IMR-90 (cell line): Measurements from ENCODE around the gene TAF1D. TPM values are rescaled to one million over a fixed set of nuclear protein-coding genes. Genes with fewer than 3 reads are reported as not detected.

Experiments
- ATAC-seq: fragments of 200-7000 bp; cut with Tn5 transposase; 2 replicates; pipeline ENCODE4 v1.9.1; 2020; ENCODE audit warnings: low read depth, mild to moderate bottlenecking, moderate library complexity
- BruUV-seq: library from RNA; stranded (reverse); fragments of 400-500 nt; replicated peaks from 2 replicates; lab custom pipeline; 2021; lab: Mats Ljungman, UMichigan
- CTCF ChIA-PET: fragments of 300-600 bp; formaldehyde crosslinking; extraction: SDS; loops from one replicate; lab custom pipeline; 2021; ENCODE audit warnings: antibody characterized with exemption; lab: Yijun Ruan, JAX
- POLR2A ChIA-PET: fragments of 300-600 bp; sonication (Branson Sonifier 250); formaldehyde crosslinking; loops from one replicate; lab custom pipeline; 2022; ENCODE audit warnings: antibody characterized with exemption; ENCODE audit not compliant: unreplicated experiment; lab: Charles Lee
- DNase-seq: peaks from one replicate; pipeline ENCODE4 v3.0.0; 2013
- H2AFZ ChIP-seq: replicated peaks from 2 replicates; pipeline ENCODE3; 2013; ENCODE audit warnings: low read length, mild to moderate bottlenecking; ENCODE audit not compliant: poor library complexity
- H2AK5ac ChIP-seq: 2 replicates; pipeline ENCODE4 v1.6.1; 2013; ENCODE audit warnings: low read depth, low read length, inconsistent platforms
- H2AK9ac ChIP-seq: replicated peaks from 2 replicates; pipeline ENCODE3; 2013; ENCODE audit warnings: mild to moderate bottlenecking, low read depth, low read length, moderate library complexity; ENCODE audit not compliant: poor library complexity
- H2BK120ac ChIP-seq: 2 replicates; pipeline ENCODE4 v1.6.1; 2013; ENCODE audit warnings: low read depth, low read length, inconsistent platforms
- H2BK15ac ChIP-seq: 3 replicates; pipeline ENCODE4 v1.6.1; 2013; ENCODE audit warnings: low read depth, low read length, inconsistent platforms
- H2BK20ac ChIP-seq: 2 replicates; pipeline ENCODE4 v1.6.1; 2013; ENCODE audit warnings: low read depth, mild to moderate bottlenecking, inconsistent platforms, low read length, moderate library complexity
- H2BK5ac ChIP-seq: 2 replicates; pipeline ENCODE4 v1.6.1; 2013; ENCODE audit warnings: mild to moderate bottlenecking, low read depth, low read length, inconsistent platforms; ENCODE audit not compliant: poor library complexity, severe bottlenecking
- H3K14ac ChIP-seq: replicated peaks from 2 replicates; pipeline ENCODE4 v1.6.1; 2013; ENCODE audit warnings: low read depth, low read length, inconsistent platforms
- H3K18ac ChIP-seq: 2 replicates; pipeline ENCODE4 v1.6.1; 2013; ENCODE audit warnings: low read depth, low read length, control low read depth
- H3K23ac ChIP-seq: 2 replicates; pipeline ENCODE4 v1.6.1; 2013; ENCODE audit warnings: low read depth, low read length, inconsistent platforms
- H3K27ac ChIP-seq: 2 replicates; pipeline ENCODE4 v1.5.1; 2013; ENCODE audit warnings: mild to moderate bottlenecking, control low read depth, low read length; ENCODE audit not compliant: insufficient read depth
- H3K27me3 ChIP-seq: 2 replicates; pipeline ENCODE4 v1.6.1; 2013; ENCODE audit warnings: low read length; ENCODE audit not compliant: control insufficient read depth, insufficient read depth
- H3K36me3 ChIP-seq: 2 replicates; pipeline ENCODE4 v1.6.1; 2013; ENCODE audit warnings: low read length, mixed read lengths; ENCODE audit not compliant: control insufficient read depth, insufficient read depth
- H3K4ac ChIP-seq: 2 replicates; pipeline ENCODE4 v1.6.1; 2013; ENCODE audit warnings: low read depth, low read length, inconsistent platforms
- H3K4me1 ChIP-seq: 2 replicates; pipeline ENCODE4 v1.6.1; 2013; ENCODE audit warnings: low read length, mixed read lengths; ENCODE audit not compliant: control insufficient read depth, insufficient read depth
- H3K4me2 ChIP-seq: 2 replicates; pipeline ENCODE4 v1.6.1; 2013; ENCODE audit warnings: low read depth, mild to moderate bottlenecking, control low read depth, low read length, moderate library complexity
- H3K4me3 ChIP-seq: 2 replicates; pipeline ENCODE4 v1.5.1; 2013; ENCODE audit warnings: low read depth, mild to moderate bottlenecking, control low read depth, low read length, moderate library complexity; ENCODE audit not compliant: insufficient read depth
- H3K56ac ChIP-seq: 2 replicates; pipeline ENCODE4 v1.6.1; 2013; ENCODE audit warnings: low read length, inconsistent platforms; ENCODE audit not compliant: insufficient read depth; ENCODE audit errors: extremely low read depth
- H3K79me1 ChIP-seq, 2 experiments: 2 replicates each; pipeline ENCODE4 v1.6.1; 2013; ENCODE audit warnings: low read length in 2 of 2, inconsistent platforms in 1 of 2, low read depth in 1 of 2
- H3K9ac ChIP-seq: 2 replicates; pipeline ENCODE4 v1.6.1; 2013; ENCODE audit warnings: low read depth, low read length, control low read depth
- H3K9me1 ChIP-seq: 2 replicates; pipeline ENCODE4 v1.6.1; 2013; ENCODE audit warnings: low read length, inconsistent platforms; ENCODE audit not compliant: insufficient read depth
- H3K9me3 ChIP-seq: 2 replicates; pipeline ENCODE4 v1.6.1; 2013; ENCODE audit warnings: low read length; ENCODE audit not compliant: control insufficient read depth, insufficient read depth
- H4K20me1 ChIP-seq: 2 replicates; pipeline ENCODE4 v1.6.1; 2013; ENCODE audit warnings: low read length, inconsistent platforms; ENCODE audit not compliant: insufficient read depth
- H4K5ac ChIP-seq: 2 replicates; pipeline ENCODE4 v1.6.1; 2013; ENCODE audit warnings: mild to moderate bottlenecking, low read depth, low read length, control low read depth
- H4K8ac ChIP-seq, 2 experiments: 2 replicates each; pipeline ENCODE4 v1.6.1; 2013; ENCODE audit warnings: low read depth in 2 of 2, low read length in 2 of 2, control low read depth in 1 of 2, inconsistent platforms in 1 of 2
- H4K91ac ChIP-seq: 2 replicates; pipeline ENCODE4 v1.6.1; 2013; ENCODE audit warnings: low read depth, low read length, inconsistent platforms; ENCODE audit not compliant: insufficient read depth
- BHLHE40 ChIP-seq: fragments of 150-350 bp; IDR thresholded peaks from 2 replicates; pipeline ENCODE4 v1.6.1; 2016; ENCODE audit warnings: mild to moderate bottlenecking, low read depth, low read length
- CEBPB ChIP-seq: IDR thresholded peaks from 2 replicates; pipeline ENCODE4 v1.6.1; 2012; ENCODE audit warnings: low read depth, low read length, improper control_type of control experiment
- CHD1 ChIP-seq: IDR thresholded peaks from 2 replicates; pipeline ENCODE4 v1.6.1; 2012; ENCODE audit warnings: low read depth, low read length, improper control_type of control experiment
- ELK1 ChIP-seq: fragments of 150-350 bp; IDR thresholded peaks from 2 replicates; pipeline ENCODE4 v1.6.1; 2016; ENCODE audit warnings: low read depth, mild to moderate bottlenecking, low read length, moderate library complexity, borderline replicate concordance
- FOS ChIP-seq: fragments of 150-350 bp; IDR thresholded peaks from 2 replicates; pipeline ENCODE4 v1.6.1; 2016; ENCODE audit warnings: low read depth, low read length
- MAFK ChIP-seq: IDR thresholded peaks from 2 replicates; pipeline ENCODE4 v1.6.1; 2012; ENCODE audit warnings: low read depth, low read length, improper control_type of control experiment
- MAZ ChIP-seq: IDR thresholded peaks from 2 replicates; pipeline ENCODE4 v1.6.1; 2012; ENCODE audit warnings: low read depth, mild to moderate bottlenecking, low read length, improper control_type of control experiment, moderate library complexity, borderline replicate concordance
- MXI1 ChIP-seq: IDR thresholded peaks from 2 replicates; pipeline ENCODE4 v1.6.1; 2012; ENCODE audit warnings: low read depth, mild to moderate bottlenecking, low read length, moderate library complexity, borderline replicate concordance
- NFE2L2 ChIP-seq: fragments of 150-350 bp; IDR thresholded peaks from 2 replicates; pipeline ENCODE4 v1.6.1; 2016; ENCODE audit warnings: low read depth, mild to moderate bottlenecking, low read length
- POLR2A ChIP-seq: IDR thresholded peaks from 2 replicates; pipeline ENCODE4 v1.6.1; 2012; ENCODE audit warnings: mild to moderate bottlenecking, low read depth, low read length
- RAD21 ChIP-seq: IDR thresholded peaks from 2 replicates; pipeline ENCODE4 v1.6.1; 2012; ENCODE audit warnings: low read length, improper control_type of control experiment
- RCOR1 ChIP-seq: IDR thresholded peaks from 2 replicates; pipeline ENCODE4 v1.6.1; 2012; ENCODE audit warnings: mild to moderate bottlenecking, low read length, improper control_type of control experiment; ENCODE audit not compliant: insufficient replicate concordance
- RFX5 ChIP-seq: IDR thresholded peaks from 2 replicates; pipeline ENCODE4 v1.8.0; 2012; ENCODE audit warnings: low read depth, mild to moderate bottlenecking, low read length, moderate library complexity
- SMC3 ChIP-seq: fragments of 150-350 bp; IDR thresholded peaks from 2 replicates; pipeline ENCODE4 v1.6.1; 2016; ENCODE audit warnings: low read depth, mild to moderate bottlenecking, antibody characterized with exemption, low read length, moderate library complexity
- WGBS, 2 experiments: methylation state at CpG; one replicate each; pipeline versions ENCODE4 v1.1.5 to v1.1.7; 2013; ENCODE audit warnings: missing lambda C conversion rate in 2 of 2; ENCODE audit not compliant: insufficient read length in 1 of 2; ENCODE audit errors: extremely low coverage in 2 of 2; 5-methylcytosine and 5-hydroxymethylcytosine counted together
- dilution Hi-C: fragments of 300-500 bp; cut with HindIII; formaldehyde crosslinking; loops from one replicate; pipeline ENCODE4 v1.14.3; 2018; ENCODE audit warnings: low sequenced_read_pairs; ENCODE audit not compliant: unreplicated experiment
- in situ Hi-C: fragments of 300-500 bp; cut with MboI; formaldehyde crosslinking; loops from 3 replicates; pipeline ENCODE4 v1.14.3; 2019; ENCODE audit warnings: low sequenced_read_pairs, inconsistent platforms, mixed read lengths
- intact Hi-C: fragments of 100-400 bp; cut with micrococcal nuclease; formaldehyde crosslinking; loops from 2 replicates; pipeline ENCODE4 v1.10.0; 2022
- polyA plus RNA-seq, 3 experiments: library from polyadenylated mRNA; depleted of rRNA; stranded (reverse); fragments of >200 nt; gene quantifications; 2 replicates each; pipeline ENCODE4 v1.2.3, GENCODE V29; 2012; ENCODE audit warnings: low replicate concordance in 1 of 3
- total RNA-seq: library from RNA; depleted of rRNA; stranded (reverse); fragments of >200 nt; gene quantifications from 2 replicates; pipeline ENCODE4 v1.2.3, GENCODE V29; 2012
- TF ChIP-seq, protein P1 (sequence below): conservative IDR thresholded peaks from 2 replicates; pipeline ENCODE4 v1.5.1; 2012; ENCODE audit warnings: mild to moderate bottlenecking, low read depth, low read length, improper control_type of control experiment
- TF ChIP-seq, protein P2 (sequence below): fragments of 150-350 bp; IDR thresholded peaks from 2 replicates; pipeline ENCODE4 v1.6.1; 2017; ENCODE audit warnings: mild to moderate bottlenecking, antibody characterized with exemption, low read length, low read depth

Gene TAF1D
- total and polyA plus RNA-seq, 2 of the 4 experiments (the other 2 are of a cell fraction): 56.8 to 133 TPM

- intact Hi-C loops: no loop called here
Measured at GRCh38 chr11:93735627-93736026, 5.7 kb downstream of the TAF1D start.

More at GRCh38 chr11:93735627-93736026, 5.7 kb downstream of the TAF1D start:
- no peaks in the 10 kb centered on the region; the same call in 1 of the 2 replicates for H3K9me1 ChIP-seq
- H4K8ac ChIP-seq: no peak overlapping the region
- TF ChIP-seq NFE2L2 (no peak), FOS (no peak), SMC3 (no peak), RCOR1 (no peak), BHLHE40 (no peak), CEBPB (no peak), CHD1 (no peak), MXI1 (no peak), MAZ (no peak), RAD21 (no peak), MAFK (no peak), RFX5 (no peak), POLR2A (no peak), ELK1 (no peak)
- TF ChIP-seq, protein P1, sequence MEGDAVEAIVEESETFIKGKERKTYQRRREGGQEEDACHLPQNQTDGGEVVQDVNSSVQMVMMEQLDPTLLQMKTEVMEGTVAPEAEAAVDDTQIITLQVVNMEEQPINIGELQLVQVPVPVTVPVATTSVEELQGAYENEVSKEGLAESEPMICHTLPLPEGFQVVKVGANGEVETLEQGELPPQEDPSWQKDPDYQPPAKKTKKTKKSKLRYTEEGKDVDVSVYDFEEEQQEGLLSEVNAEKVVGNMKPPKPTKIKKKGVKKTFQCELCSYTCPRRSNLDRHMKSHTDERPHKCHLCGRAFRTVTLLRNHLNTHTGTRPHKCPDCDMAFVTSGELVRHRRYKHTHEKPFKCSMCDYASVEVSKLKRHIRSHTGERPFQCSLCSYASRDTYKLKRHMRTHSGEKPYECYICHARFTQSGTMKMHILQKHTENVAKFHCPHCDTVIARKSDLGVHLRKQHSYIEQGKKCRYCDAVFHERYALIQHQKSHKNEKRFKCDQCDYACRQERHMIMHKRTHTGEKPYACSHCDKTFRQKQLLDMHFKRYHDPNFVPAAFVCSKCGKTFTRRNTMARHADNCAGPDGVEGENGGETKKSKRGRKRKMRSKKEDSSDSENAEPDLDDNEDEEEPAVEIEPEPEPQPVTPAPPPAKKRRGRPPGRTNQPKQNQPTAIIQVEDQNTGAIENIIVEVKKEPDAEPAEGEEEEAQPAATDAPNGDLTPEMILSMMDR: no peak
- TF ChIP-seq, protein P2, sequence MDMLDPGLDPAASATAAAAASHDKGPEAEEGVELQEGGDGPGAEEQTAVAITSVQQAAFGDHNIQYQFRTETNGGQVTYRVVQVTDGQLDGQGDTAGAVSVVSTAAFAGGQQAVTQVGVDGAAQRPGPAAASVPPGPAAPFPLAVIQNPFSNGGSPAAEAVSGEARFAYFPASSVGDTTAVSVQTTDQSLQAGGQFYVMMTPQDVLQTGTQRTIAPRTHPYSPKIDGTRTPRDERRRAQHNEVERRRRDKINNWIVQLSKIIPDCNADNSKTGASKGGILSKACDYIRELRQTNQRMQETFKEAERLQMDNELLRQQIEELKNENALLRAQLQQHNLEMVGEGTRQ: no peak
- in situ Hi-C loops: loop anchor here (10.0 kb wide), 1 partner anchor 399 kb away; no protein-coding TSS in a partner anchor
- ChIA-PET CTCF (no interaction called here), POLR2A (interaction anchor here (0.6 kb wide), 1 partner anchor 31 kb away, joined by 4 read pairs; no protein-coding TSS in a partner anchor)
- H3K4ac ChIP-seq: no peak overlapping the region
- peaks cover 81% of the 10 kb centered on the region for H4K20me1 ChIP-seq
- H2AFZ ChIP-seq: no peak overlapping the region
- no peak overlapping the region for H2AK5ac ChIP-seq
- no peak overlapping the region for H4K5ac ChIP-seq
- H3K9me3 ChIP-seq: no peaks in the 10 kb centered on the region
- dilution Hi-C loops: no loop called here
- peaks cover 11 to 32% of the 10 kb centered on the region in 2 experiments; a peak in 2 of 4 replicates for H3K79me1 ChIP-seq
- H3K27me3 ChIP-seq: no peaks in the 10 kb centered on the region
- WGBS, 2 experiments: no CpG with 5 or more reads among the region's 1 CpG
- no peak overlapping the region for H2AK9ac ChIP-seq
- no peak overlapping the region for H2BK120ac ChIP-seq
- no peak overlapping the region for H3K18ac ChIP-seq
- H3K4me1 ChIP-seq: peaks cover 6% of the 10 kb centered on the region
- no peak overlapping the region for H2BK5ac ChIP-seq
- no peak overlapping the region for H2BK15ac ChIP-seq
- no TSS peak for BruUV-seq
- no peak overlapping the region for H3K27ac ChIP-seq
- peaks cover 44% of the 10 kb centered on the region for H3K36me3 ChIP-seq
- H3K9ac ChIP-seq: no peak overlapping the region
- no peak overlapping the region for H3K4me3 ChIP-seq
- H2BK20ac ChIP-seq: no peak overlapping the region
- H3K4me2 ChIP-seq: no peak overlapping the region; the same call in 1 of the 2 replicates
- ATAC-seq: no peak
- no peak overlapping the region for H3K23ac ChIP-seq
- no peak overlapping the region for H4K91ac ChIP-seq
- no peak for DNase-seq
- no peak overlapping the region for H3K56ac ChIP-seq
- no peak overlapping the region for H3K14ac ChIP-seq
